GM23248 (cell line): ENCODE data around the gene EML6. TPM values are rescaled to one million over a fixed set of nuclear protein-coding genes. Genes with fewer than 3 reads are reported as not detected.

ENCODE experiments used
- DNase-seq: peaks from one replicate; pipeline ENCODE4 v3.0.0-alpha.2; 2015
- H2AFZ ChIP-seq: fragments of 200-600 bp; sonication (generic); 2 replicates; pipeline ENCODE4 v1.6.1; 2016; ENCODE audit warnings: antibody characterized with exemption
- H3F3A ChIP-seq: fragments of 200-600 bp; sonication (generic); 2 replicates; pipeline ENCODE4 v1.6.1; 2016; ENCODE audit warnings: mild to moderate bottlenecking, antibody characterized with exemption, mixed run types; ENCODE audit not compliant: insufficient read depth
- H3K27ac ChIP-seq: fragments of 200-600 bp; sonication (generic); 2 replicates; pipeline ENCODE4 v1.5.1; 2016; ENCODE audit warnings: mild to moderate bottlenecking
- H3K27me3 ChIP-seq: fragments of 200-600 bp; sonication (generic); replicated peaks from 2 replicates; pipeline ENCODE4 v1.6.1; 2016; ENCODE audit warnings: mild to moderate bottlenecking; ENCODE audit not compliant: insufficient read depth
- H3K36me3 ChIP-seq: fragments of 200-600 bp; sonication (generic); 2 replicates; pipeline ENCODE4 v1.6.1; 2016; ENCODE audit warnings: low read depth, mild to moderate bottlenecking
- H3K4me1 ChIP-seq: fragments of 200-600 bp; sonication (generic); 2 replicates; pipeline ENCODE4 v1.6.1; 2016; ENCODE audit warnings: mild to moderate bottlenecking; ENCODE audit not compliant: insufficient read depth
- H3K4me2 ChIP-seq: fragments of 200-600 bp; sonication (generic); one replicate; pipeline ENCODE4 v1.6.1; 2016; ENCODE audit warnings: mild to moderate bottlenecking; ENCODE audit not compliant: unreplicated experiment
- H3K4me3 ChIP-seq: fragments of 200-600 bp; sonication (generic); 2 replicates; pipeline ENCODE4 v1.5.1; 2016; ENCODE audit warnings: mild to moderate bottlenecking
- H3K79me2 ChIP-seq: fragments of 200-600 bp; sonication (generic); 2 replicates; pipeline ENCODE4 v1.6.1; 2016; ENCODE audit warnings: mild to moderate bottlenecking; ENCODE audit not compliant: insufficient read depth
- H3K9ac ChIP-seq: fragments of 200-600 bp; sonication (generic); 2 replicates; pipeline ENCODE4 v1.6.1; 2016; ENCODE audit warnings: mild to moderate bottlenecking
- H3K9me2 ChIP-seq: fragments of 200-600 bp; sonication (generic); 2 replicates; pipeline ENCODE4 v1.6.1; 2016; ENCODE audit warnings: mixed run types, mild to moderate bottlenecking, moderate library complexity; ENCODE audit not compliant: insufficient read depth
- H3K9me3 ChIP-seq: fragments of 200-600 bp; sonication (generic); one replicate; pipeline ENCODE4 v1.6.1; 2017; ENCODE audit warnings: low read depth
- H4K20me1 ChIP-seq: fragments of 200-600 bp; sonication (generic); 2 replicates; pipeline ENCODE4 v1.6.0; 2016; ENCODE audit not compliant: insufficient read depth
- EZH2 ChIP-seq: fragments of 200-600 bp; sonication (generic); IDR thresholded peaks from 2 replicates; pipeline ENCODE4 v1.6.1; 2018; ENCODE audit warnings: antibody characterized with exemption, mild to moderate bottlenecking; ENCODE audit not compliant: insufficient read depth, poor library complexity, severe bottlenecking
- EZH2phosphoT487 ChIP-seq: fragments of 200-600 bp; sonication (generic); IDR thresholded peaks from 2 replicates; pipeline ENCODE4 v1.6.1; 2018; ENCODE audit warnings: antibody characterized with exemption, moderate library complexity, mild to moderate bottlenecking, low read depth; ENCODE audit not compliant: insufficient read depth
- WGBS, 2 experiments: methylation state at CpG; one replicate each; pipeline ENCODE4 v1.1.6; 2015 to 2017; ENCODE audit warnings: low lambda C conversion rate in 2 of 2, low coverage in 1 of 2; ENCODE audit errors: missing lambda C conversion rate in 2 of 2; 5-methylcytosine and 5-hydroxymethylcytosine counted together
- in situ Hi-C: fragments of 300-500 bp; cut with MboI; formaldehyde crosslinking; loops from 2 replicates; pipeline ENCODE4 v1.15.0; 2020
- polyA plus RNA-seq: library from polyadenylated mRNA; unstranded; fragments of >200 nt; fragmentation: Nextera tagmentation; extraction: Ambion mirVana; gene quantifications from 2 replicates; pipeline ENCODE4 v1.2.1, GENCODE V29; 2016
- total RNA-seq: library from RNA; depleted of rRNA; stranded (reverse); fragments of >200 nt; shearing (Covaris generic); gene quantifications from 2 replicates; pipeline ENCODE4 v1.2.3, GENCODE V29; 2014

Gene EML6
- total and polyA plus RNA-seq, 2 experiments from 2014 or later = 0.54 to 0.76 TPM

- peaks cover 83% of the 10 kb centered on the region for H3F3A ChIP-seq
- 93 to 94% methylated on average over 10 of the region's 10 CpGs for WGBS, 2 experiments
- H2AFZ ChIP-seq = no peak overlapping the region
- H3K27ac ChIP-seq = no peak overlapping the region
- no peaks in the 10 kb centered on the region for H3K27me3 ChIP-seq
- H3K9me2 ChIP-seq = no peaks in the 10 kb centered on the region
- no peak for TF ChIP-seq EZH2phosphoT487
- no peak for TF ChIP-seq EZH2
- no peak overlapping the region for H3K4me2 ChIP-seq
- DNase-seq = no peak
- H3K4me1 ChIP-seq = peaks cover 70% of the 10 kb centered on the region
- in situ Hi-C loops = no loop called here
- H3K9me3 ChIP-seq = no peaks in the 10 kb centered on the region
- H3K4me3 ChIP-seq = no peak overlapping the region
- H4K20me1 ChIP-seq = peaks cover 78% of the 10 kb centered on the region
- H3K79me2 ChIP-seq = peaks cover 100% of the 10 kb centered on the region
- H3K9ac ChIP-seq = no peak overlapping the region
- no peaks in the 10 kb centered on the region for H3K36me3 ChIP-seq
Measured at GRCh38 chr2:55003706-55004639, 280.5 kb downstream of the EML6 start.

GRCh38 chr2:55006306-55006705 is 282.8 kb downstream of the EML6 start:
- Histone ChIP-seq H3F3A (peaks cover 85% of the 10 kb centered on the region), H3K4me3 (peak overlapping the region; percentile 7; the same call in 1 of the 2 replicates), H3K36me3 (no peaks in the 10 kb centered on the region), H4K20me1 (peaks cover 80% of the 10 kb centered on the region), H3K27me3 (no peaks in the 10 kb centered on the region), H3K4me1 (peaks cover 71% of the 10 kb centered on the region), H3K9me3 (no peaks in the 10 kb centered on the region), H3K79me2 (peaks cover 100% of the 10 kb centered on the region), H3K9me2 (no peaks in the 10 kb centered on the region), H3K9ac (no peak overlapping the region), H3K4me2 (peak overlapping the region; percentile 61), H2AFZ (no peak overlapping the region), H3K27ac (0 out of 2 replicates have a peak overlapping the region, but pooled peaks have one; percentile 2)
- no peak for DNase-seq
- in situ Hi-C loops = no loop called here
- no peak for TF ChIP-seq EZH2
- TF ChIP-seq EZH2phosphoT487 = no peak
- 36 to 39% methylated on average over 3 of the region's 3 CpGs for WGBS, 2 experiments

GRCh38 chr2:55009277-55010060 is 286.0 kb downstream of the EML6 start:
- H3K9me3 ChIP-seq = no peaks in the 10 kb centered on the region
- H3K4me3 ChIP-seq = peak overlapping the region; percentile 61
- peak overlapping the region; percentile 51 for H3K9ac ChIP-seq
- no peaks in the 10 kb centered on the region for H3K9me2 ChIP-seq
- no peaks in the 10 kb centered on the region for H3K27me3 ChIP-seq
- peaks cover 77% of the 10 kb centered on the region for H3F3A ChIP-seq
- in situ Hi-C loops = loop anchor here (10.0 kb wide), 1 partner anchor 165 kb away; no protein-coding TSS in a partner anchor
- peaks cover 83% of the 10 kb centered on the region for H4K20me1 ChIP-seq
- H3K79me2 ChIP-seq = peaks cover 100% of the 10 kb centered on the region
- H2AFZ ChIP-seq = no peak overlapping the region
- peak; percentile 39 for DNase-seq
- H3K4me1 ChIP-seq = peaks cover 92% of the 10 kb centered on the region
- peak overlapping the region; percentile 61 for H3K27ac ChIP-seq
- peak overlapping the region; percentile 61 for H3K4me2 ChIP-seq
- WGBS, 2 experiments = 13% methylated on average over 7 of the region's 7 CpGs
- TF ChIP-seq EZH2phosphoT487 = no peak
- no peak for TF ChIP-seq EZH2
- H3K36me3 ChIP-seq = no peaks in the 10 kb centered on the region

GRCh38 chr2:55010149-55010591 is 286.7 kb downstream of the EML6 start:
- Histone ChIP-seq H3K4me1 (peaks cover 99% of the 10 kb centered on the region), H4K20me1 (peaks cover 86% of the 10 kb centered on the region), H3K79me2 (peaks cover 100% of the 10 kb centered on the region), H2AFZ (no peak overlapping the region), H3K27me3 (no peaks in the 10 kb centered on the region), H3K36me3 (no peaks in the 10 kb centered on the region), H3K9ac (peak overlapping the region; percentile 51), H3K9me2 (no peaks in the 10 kb centered on the region), H3K4me2 (peak overlapping the region; percentile 61), H3F3A (peaks cover 77% of the 10 kb centered on the region), H3K27ac (peak overlapping the region; percentile 61), H3K9me3 (no peaks in the 10 kb centered on the region), H3K4me3 (peak overlapping the region; percentile 61)
- no peak for TF ChIP-seq EZH2
- no peak for TF ChIP-seq EZH2phosphoT487
- peak; percentile 87 for DNase-seq
- in situ Hi-C loops = loop anchor here (10.0 kb wide), 1 partner anchor 165 kb away; no protein-coding TSS in a partner anchor
- 1 to 2% methylated on average over 5 of the region's 5 CpGs for WGBS, 2 experiments
